ENCODE measurements around the gene RFC2.
A peak's percentile ranks its signal among the peaks of the same experiment; 100 is the strongest.
"Not testable (repeated sequence)": the region's sequence is repeated elsewhere in the genome, so short reads cannot be mapped to it uniquely, and the experiment has no call there.

The RFC2 gene

GRCh38 chr7:74206589-74207120, 47.5 kb downstream of the RFC2 start:
- DNase-seq (ENCODE audit: insufficient read length, low spot score) (peak; percentile 61), FAIRE-seq (no peak)
- no peak for TF ChIP-seq POLR2A (IDR thresholded peaks at IDR 0.05; ENCODE audit: low read depth, low read length)

- DNase-seq (ENCODE audit: insufficient read length, low spot score): not testable (repeated sequence)
Measured at GRCh38 chr7:74206052-74206451, 48.1 kb downstream of the RFC2 start.

GRCh38 chr7:74203956-74204618, 50.1 kb downstream of the RFC2 start:
- TF ChIP-seq POLR2A (IDR thresholded peaks at IDR 0.05; ENCODE audit: low read depth, low read length): no peak
- FAIRE-seq: no peak

More at GRCh38 chr7:74206052-74206451, 48.1 kb downstream of the RFC2 start:
- not testable (repeated sequence) for FAIRE-seq

GRCh38 chr7:74202841-74203556, 51.2 kb downstream of the RFC2 start:
- DNase-seq (ENCODE audit: insufficient read length, low spot score) (peak; percentile 33), FAIRE-seq (no peak)
- TF ChIP-seq POLR2A (IDR thresholded peaks at IDR 0.05; ENCODE audit: low read depth, low read length): no peak

More at GRCh38 chr7:74203956-74204618, 50.1 kb downstream of the RFC2 start:
- DNase-seq (ENCODE audit: insufficient read length, low spot score): no peak

GRCh38 chr7:74199551-74200355, 54.4 kb downstream of the RFC2 start:
- no peak for TF ChIP-seq POLR2A (IDR thresholded peaks at IDR 0.05; ENCODE audit: low read depth, low read length)
- FAIRE-seq (no peak), DNase-seq (ENCODE audit: insufficient read length, low spot score) (no peak)

- TF ChIP-seq POLR2A (IDR thresholded peaks at IDR 0.05; ENCODE audit: low read depth, low read length): no peak
- FAIRE-seq (no peak), DNase-seq (ENCODE audit: insufficient read length, low spot score) (no peak)
Measured at GRCh38 chr7:74197449-74198124, 56.6 kb downstream of the RFC2 start.

GRCh38 chr7:74195968-74196654, 58.1 kb downstream of the RFC2 start:
- DNase-seq (ENCODE audit: insufficient read length, low spot score); FAIRE-seq: not testable (repeated sequence)

GRCh38 chr7:74195139-74195860, 58.9 kb downstream of the RFC2 start:
- not testable (repeated sequence) for DNase-seq (ENCODE audit: insufficient read length, low spot score); FAIRE-seq

GRCh38 chr7:74194686-74195085, 59.5 kb downstream of the RFC2 start:
- DNase-seq (ENCODE audit: insufficient read length, low spot score) (no peak), FAIRE-seq (no peak)
- no peak for TF ChIP-seq POLR2A (IDR thresholded peaks at IDR 0.05; ENCODE audit: low read depth, low read length)

- DNase-seq (ENCODE audit: insufficient read length, low spot score): no peak
- no peak for TF ChIP-seq POLR2A (IDR thresholded peaks at IDR 0.05; ENCODE audit: low read depth, low read length)
- no peak for FAIRE-seq
Measured at GRCh38 chr7:74193913-74194312, 60.3 kb downstream of the RFC2 start.

GRCh38 chr7:74193054-74193453, 61.1 kb downstream of the RFC2 start:
- DNase-seq (ENCODE audit: insufficient read length, low spot score): no peak
- TF ChIP-seq POLR2A (IDR thresholded peaks at IDR 0.05; ENCODE audit: low read depth, low read length): no peak
- no peak for FAIRE-seq

- no peak for TF ChIP-seq POLR2A (IDR thresholded peaks at IDR 0.05; ENCODE audit: low read depth, low read length)
- no peak for DNase-seq (ENCODE audit: insufficient read length, low spot score)
- FAIRE-seq: no peak
Measured at GRCh38 chr7:74191231-74191630, 63.0 kb downstream of the RFC2 start.

- no peak for TF ChIP-seq POLR2A (IDR thresholded peaks at IDR 0.05; ENCODE audit: low read depth, low read length)
- FAIRE-seq (no peak), DNase-seq (ENCODE audit: insufficient read length, low spot score) (no peak)
Measured at GRCh38 chr7:74190259-74190658, 63.9 kb downstream of the RFC2 start.
